Measurements from ENCODE around the gene NUS1. TPM values are rescaled to one million over a fixed set of nuclear protein-coding genes. Genes with fewer than 3 reads are reported as not detected.

Gene NUS1
- total and polyA plus RNA-seq, 2 of the 13 experiments (the other 11 are each of a cell fraction or from before 2014, with no cell fraction given): 18.3 to 18.6 TPM

- TF ChIP-seq MNT (IDR thresholded peaks at IDR 0.05): peak; percentile 84
- TF ChIP-seq ZMYM4 (CRISPR knock-in tag; IDR thresholded peaks at IDR 0.05): peak; percentile 100
- peak; percentile 76; the same call in 1 of the 2 replicates for TF ChIP-seq PRDM10 (CRISPR knock-in tag; IDR thresholded peaks at IDR 0.05; ENCODE audit: low read depth)
- no peak for TF ChIP-seq ZNF205 (CRISPR knock-in tag; IDR thresholded peaks at IDR 0.05)
- TF ChIP-seq, protein P1, sequence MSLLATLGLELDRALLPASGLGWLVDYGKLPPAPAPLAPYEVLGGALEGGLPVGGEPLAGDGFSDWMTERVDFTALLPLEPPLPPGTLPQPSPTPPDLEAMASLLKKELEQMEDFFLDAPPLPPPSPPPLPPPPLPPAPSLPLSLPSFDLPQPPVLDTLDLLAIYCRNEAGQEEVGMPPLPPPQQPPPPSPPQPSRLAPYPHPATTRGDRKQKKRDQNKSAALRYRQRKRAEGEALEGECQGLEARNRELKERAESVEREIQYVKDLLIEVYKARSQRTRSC (CRISPR knock-in tag; IDR thresholded peaks at IDR 0.05; ENCODE audit: low read depth): no peak
- TF ChIP-seq CAMTA2 (CRISPR knock-in tag; IDR thresholded peaks at IDR 0.05; ENCODE audit: borderline replicate concordance): no peak
- TF ChIP-seq ZBTB40 (IDR thresholded peaks at IDR 0.05): no peak
- TF ChIP-seq ZBTB40 (CRISPR knock-in tag; IDR thresholded peaks at IDR 0.05): peak; percentile 64; the same call in 1 of the 2 replicates
- no peak for TF ChIP-seq PHB2 (IDR thresholded peaks at IDR 0.05; ENCODE audit: partially characterized antibody)
- no peak for TF ChIP-seq GPN1 (CRISPR knock-in tag; IDR thresholded peaks at IDR 0.05; ENCODE audit: borderline replicate concordance)
- peak; percentile 87 for TF ChIP-seq CBFB (CRISPR knock-in tag; IDR thresholded peaks at IDR 0.05)
- no peak for TF ChIP-seq ZNF652 (CRISPR knock-in tag; IDR thresholded peaks at IDR 0.05; ENCODE audit: borderline replicate concordance, low read depth)
- peak; percentile 50; the same call in 1 of the 2 replicates for TF ChIP-seq ZNF589 (CRISPR knock-in tag; conservative IDR thresholded peaks at IDR 0.05)
- no peak for TF ChIP-seq NFIB (CRISPR knock-in tag; IDR thresholded peaks at IDR 0.05; ENCODE audit: borderline replicate concordance)
- no peak for TF ChIP-seq PAF1 (CRISPR knock-in tag; IDR thresholded peaks at IDR 0.05)
Measured at GRCh38 chr6:117674991-117675657, at the start of gene NUS1 (continued).

All from HepG2 (cell line).